Right forelimb (tissue), 1 donor: ENCODE measurements around the gene DENND5B.
A peak's percentile ranks its signal among the peaks of the same experiment; 100 is the strongest.
"Not testable (repeated sequence)": the region's sequence is repeated elsewhere in the genome, so short reads cannot be mapped to it uniquely, and the experiment has no call there.

Source experiments
- DNase-seq: peaks from one replicate; pipeline ENCODE4 v3.0.0-alpha.2; 2018

DENND5B gene

DNA sequence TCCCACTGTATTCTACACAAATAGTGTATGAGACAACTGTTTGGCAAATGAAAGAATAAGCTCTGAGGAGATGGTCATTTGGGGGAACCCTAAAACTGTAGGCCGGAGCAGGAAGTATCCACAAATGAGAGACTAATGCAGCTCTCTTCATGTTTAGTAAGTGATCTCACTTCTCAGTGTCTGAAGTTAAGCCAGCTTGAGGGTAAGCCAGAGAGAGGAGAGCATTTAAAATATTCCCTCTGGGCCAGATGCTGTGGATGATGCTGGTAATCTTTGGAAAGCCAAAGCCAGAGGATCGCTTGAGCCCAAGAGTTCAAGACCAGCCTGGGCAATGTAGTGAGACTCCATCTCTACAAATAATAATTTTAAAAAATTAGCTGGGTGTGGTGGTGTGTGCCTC, 134.4 kb downstream of the DENND5B start:
- no peak for DNase-seq

DNA sequence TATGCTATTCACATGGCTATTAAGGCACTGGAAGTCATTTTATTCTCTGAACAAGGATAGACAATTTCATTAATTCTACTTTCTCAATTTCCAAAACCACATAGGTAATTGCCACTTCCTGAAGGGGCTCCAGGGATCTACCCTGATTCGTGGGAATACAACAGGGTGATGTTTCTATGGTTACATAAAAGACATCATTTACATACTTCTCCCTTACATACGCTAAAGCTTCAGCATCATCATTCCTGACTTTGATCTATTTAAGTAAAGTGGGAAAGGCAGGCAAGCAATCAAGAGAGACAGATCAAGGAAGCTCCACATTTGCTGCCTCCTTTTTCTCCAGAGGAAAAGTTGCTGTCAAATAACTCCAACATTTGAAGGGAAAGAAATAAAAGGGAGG, 146.2 kb downstream of the DENND5B start:
- no peak for DNase-seq

GRCh38 chr12:31440586-31440985, 150.3 kb downstream of the DENND5B start:
- DNase-seq, result no peak

DNA sequence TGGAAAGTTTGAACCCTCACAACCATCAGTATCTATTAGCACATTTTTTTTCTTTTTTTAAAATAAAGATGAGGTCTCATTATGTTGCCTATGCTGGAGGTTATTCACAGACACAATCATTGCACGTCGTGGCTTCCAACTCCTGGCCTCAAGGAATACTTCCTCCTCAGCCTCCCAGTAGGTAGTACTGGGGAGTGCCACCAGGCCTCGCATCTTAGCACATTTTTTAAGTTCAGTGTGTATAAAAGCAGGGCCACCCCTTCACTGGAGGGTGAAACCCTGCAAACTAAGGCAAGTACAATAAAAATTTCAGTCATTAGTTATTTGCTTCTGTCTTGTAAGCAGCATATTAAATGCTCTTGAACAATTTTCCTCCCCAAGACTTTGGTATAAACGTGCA, 150.8 kb downstream of the DENND5B start:
- no peak for DNase-seq

GRCh38 chr12:31431721-31432240, 159.2 kb downstream of the DENND5B start:
- DNase-seq, result no peak

DNA sequence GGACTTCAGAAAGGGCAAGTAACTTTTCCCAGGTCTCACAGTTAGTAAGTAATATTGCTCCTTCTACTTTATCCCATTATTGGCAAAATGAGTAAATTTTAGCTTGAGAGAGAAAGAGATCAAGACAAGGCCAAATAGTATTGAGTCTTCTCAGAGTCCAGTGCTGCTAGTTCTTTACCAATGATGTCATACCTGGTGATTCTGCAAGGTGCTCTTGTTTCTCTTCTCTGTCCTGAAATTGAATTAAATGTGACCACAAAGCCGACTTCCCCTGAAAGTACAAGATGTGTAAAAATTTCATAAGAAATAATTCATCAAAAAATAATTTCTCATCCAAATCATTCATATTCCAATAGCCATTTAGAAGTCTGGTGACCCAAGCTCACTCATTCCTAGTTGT, 167.5 kb downstream of the DENND5B start:
- no peak for DNase-seq

DNA sequence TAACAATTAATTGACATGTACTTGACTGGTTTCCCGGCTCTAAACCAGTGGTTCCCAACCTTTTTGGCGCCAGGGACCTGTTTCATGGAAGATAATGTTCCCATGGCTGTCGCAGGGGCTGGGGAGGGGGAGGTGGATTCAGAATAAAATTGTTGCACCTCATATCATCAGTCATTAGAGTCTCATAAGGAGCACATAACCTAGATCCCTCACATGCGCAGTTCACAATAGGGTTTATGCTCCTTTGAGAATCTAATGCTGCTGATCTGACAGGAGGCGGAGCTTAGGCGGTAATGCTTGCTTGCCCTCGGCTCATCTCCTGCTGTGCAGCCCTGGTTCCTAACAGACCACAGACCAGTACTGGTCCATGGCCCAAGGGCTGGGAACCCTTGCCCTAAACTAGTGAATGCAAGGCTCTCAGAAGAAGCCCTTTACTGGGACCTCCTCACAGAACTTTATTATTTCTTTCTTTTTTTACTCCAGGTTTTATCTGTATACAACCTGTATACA, 178.6 kb downstream of the DENND5B start:
- DNase-seq, result no peak

- no peak for DNase-seq
These were observed 182.2 kb downstream of the DENND5B start for GRCh38 chr12:31408763-31409162.

DNA sequence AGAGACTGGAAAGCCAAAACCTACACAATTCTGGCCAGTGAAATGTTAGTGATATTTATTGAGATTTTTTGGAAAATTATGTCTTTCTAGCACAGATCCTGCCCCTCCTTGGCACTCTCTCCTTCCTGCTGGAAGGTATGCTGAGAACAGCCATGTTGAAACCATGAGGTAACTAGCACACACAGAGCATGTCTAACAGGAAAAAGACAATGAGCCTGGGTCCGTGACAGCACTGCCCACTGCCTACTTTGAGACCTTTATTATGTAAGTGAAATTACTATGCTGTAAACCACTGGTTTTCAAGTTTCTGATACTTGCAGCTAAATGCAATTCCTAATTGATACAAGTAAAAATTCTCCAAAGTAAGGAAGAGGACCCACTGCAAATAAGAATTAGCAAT, 183.4 kb downstream of the DENND5B start:
- no peak for DNase-seq

DNA sequence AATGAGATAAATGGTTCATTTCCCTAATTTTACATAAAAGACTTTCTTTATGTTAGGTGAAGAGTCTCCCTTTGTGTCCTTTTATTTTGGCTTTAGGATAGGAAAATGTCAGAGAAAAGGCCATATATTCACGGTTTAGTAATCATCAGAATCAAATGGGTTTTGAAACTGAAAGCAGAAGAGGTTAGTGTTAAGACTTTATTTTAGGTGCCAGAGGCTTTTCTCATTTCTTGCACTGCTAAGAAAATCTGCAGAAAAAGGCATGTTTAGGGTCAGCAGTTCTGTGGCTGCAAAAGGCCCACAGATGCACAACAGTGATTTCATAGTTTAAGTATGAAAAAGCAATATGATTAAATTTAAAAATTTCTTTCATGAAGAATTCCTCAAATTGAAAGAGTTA, 184.6 kb downstream of the DENND5B start:
- DNase-seq, result no peak

GRCh38 chr12:31405021-31405420, 185.9 kb downstream of the DENND5B start:
- no peak for DNase-seq

- DNase-seq, result peak; percentile 73
These were observed 187.8 kb downstream of the DENND5B start for GRCh38 chr12:31403099-31403607.

DNA sequence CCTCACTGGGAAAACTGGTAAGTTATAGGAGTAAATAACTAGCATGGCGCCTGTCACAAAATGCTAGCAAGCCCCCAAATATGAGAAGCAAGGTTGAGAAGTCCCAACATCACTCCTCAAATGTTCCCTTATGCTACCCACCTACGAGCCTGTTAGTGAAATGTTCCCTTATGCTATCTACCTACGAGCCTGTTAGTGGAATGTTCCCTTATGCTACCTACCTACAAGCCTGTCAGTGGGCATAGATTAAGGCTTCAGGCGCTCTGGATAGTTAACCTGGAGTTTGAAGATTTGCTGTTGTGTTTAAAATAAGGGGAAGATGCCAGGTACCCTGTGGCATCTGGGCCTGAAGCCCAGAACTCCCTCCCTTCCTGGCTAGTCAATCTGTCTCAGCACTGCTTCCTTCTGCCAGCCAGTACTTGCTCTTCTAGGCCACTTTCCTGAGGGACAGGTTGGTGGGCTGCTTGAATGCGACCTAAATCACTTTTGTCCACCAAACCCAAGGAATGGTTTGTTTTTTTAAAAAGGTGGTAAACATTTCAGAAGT, 197.9 kb downstream of the DENND5B start:
- no peak for DNase-seq

DNA sequence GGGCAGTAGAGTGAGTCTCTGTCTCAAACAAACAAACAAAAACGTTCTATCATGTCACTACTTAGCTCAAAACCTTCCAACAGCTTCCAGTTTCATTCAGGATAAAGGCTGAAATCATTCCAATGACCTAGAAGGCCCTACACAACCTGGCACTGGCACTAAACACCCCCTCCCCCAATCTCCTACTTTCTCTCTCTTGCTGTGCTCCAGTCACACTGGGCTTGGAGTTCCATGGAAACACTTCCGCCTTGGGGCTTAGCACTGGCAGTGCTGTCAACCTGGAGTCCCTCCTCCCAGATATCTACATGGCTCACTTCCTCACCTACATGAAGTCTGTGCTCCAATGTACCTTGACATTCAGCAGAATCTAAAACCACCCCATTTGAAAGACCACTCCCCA, 199.9 kb downstream of the DENND5B start:
- DNase-seq, result no peak

GRCh38 chr12:31388713-31389112, 202.2 kb downstream of the DENND5B start:
- DNase-seq, result no peak

DNA sequence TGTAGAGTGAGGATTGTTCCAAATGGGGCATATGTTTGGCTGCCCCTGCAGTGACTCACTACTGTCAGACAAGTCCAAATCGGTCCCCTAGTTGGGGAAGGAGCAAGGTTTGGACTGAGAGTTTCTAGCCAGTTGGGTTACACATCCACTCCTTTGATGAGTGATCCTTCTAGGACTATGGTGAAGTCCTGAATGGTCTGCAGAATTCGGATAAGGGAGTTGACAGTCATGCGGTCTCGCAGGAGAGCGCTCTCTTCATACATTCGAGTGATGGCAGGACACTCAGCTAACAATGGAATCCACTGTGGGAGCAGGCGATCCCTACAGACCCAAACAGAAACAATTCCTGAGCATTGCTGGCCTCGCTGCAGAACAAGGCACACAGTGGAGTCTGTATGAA, 203.5 kb downstream of the DENND5B start:
- no peak for DNase-seq

DNA sequence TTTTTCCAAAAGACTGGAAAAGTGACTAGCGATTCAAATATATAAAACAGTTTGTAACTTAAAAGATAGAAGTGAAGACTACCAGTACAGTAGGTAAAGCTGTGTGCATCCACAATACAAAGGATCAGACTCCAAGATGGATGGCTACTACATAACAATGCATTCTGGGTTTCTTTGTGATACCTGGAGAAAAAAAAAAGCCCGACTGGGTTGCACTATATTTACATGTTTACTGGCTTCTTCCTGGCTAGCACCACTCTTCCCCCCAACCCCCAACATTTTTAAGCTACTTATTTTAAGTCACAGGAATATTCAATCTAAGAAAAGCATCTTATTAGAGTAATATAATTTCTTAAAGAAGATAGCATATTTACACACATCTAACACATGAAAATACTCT, 203.9 kb downstream of the DENND5B start:
- no peak for DNase-seq

- DNase-seq, result no peak
These were observed 204.6 kb downstream of the DENND5B start for GRCh38 chr12:31386364-31386777.

GRCh38 chr12:31377210-31377609, 213.7 kb downstream of the DENND5B start:
- DNase-seq, result not testable (repeated sequence)

DNA sequence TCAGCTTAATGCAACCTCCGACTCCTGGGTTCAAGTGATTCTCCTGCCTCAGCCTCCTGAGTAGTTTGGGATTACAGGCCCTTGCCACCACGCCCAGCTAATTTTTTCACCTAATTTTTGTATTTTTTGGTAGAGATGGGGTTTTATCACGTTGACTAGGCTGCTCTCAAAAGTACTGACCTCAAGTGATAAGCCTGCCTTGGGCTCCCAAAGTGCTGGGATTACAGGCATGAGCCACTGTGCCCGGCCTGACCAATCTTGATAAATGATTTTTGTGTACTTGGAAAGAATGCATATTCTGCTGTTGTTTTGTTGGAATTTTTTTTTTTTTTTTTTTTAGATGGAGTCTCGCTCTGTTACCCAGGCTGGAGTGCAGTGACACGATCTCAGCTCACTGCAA, 215.5 kb downstream of the DENND5B start:
- not testable (repeated sequence) for DNase-seq

- no peak for DNase-seq
These were observed 219.7 kb downstream of the DENND5B start for GRCh38 chr12:31371256-31371620.

DNA sequence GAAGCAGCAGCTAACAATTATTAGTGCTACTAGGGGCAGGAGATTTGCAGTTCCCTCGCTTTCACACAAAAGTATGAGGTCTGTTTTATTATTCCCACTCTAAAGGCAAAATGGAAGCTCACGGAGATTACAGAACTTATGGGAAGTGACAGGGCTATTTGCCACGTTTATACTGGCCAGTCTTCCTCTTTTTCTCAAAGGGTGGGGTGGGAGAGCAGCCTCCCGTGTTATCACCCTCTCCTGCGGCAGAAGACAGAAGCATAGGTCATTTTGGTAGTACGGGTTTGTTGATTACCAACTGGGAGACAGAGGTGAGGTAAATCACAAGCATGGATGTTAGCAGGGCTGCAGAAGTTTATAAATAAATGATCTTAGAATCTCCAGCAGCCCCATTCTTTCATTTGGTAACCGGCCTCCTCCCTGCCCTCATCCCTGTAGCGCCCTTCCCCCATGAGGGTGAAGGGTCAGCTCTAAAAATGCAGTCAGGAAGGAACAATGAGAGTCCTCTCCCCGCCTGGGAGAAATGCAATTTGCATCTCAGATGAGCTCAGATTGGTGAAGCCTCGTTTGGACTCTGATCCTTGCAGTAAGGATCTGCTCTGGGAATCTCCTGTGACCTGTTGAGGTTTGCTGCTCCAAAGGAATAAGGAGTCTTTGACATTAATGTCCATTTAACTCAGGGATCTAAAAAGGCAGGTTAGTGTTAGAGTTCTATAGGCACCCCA, 220.2 kb downstream of the DENND5B start:
- peak; percentile 47 for DNase-seq

DNA sequence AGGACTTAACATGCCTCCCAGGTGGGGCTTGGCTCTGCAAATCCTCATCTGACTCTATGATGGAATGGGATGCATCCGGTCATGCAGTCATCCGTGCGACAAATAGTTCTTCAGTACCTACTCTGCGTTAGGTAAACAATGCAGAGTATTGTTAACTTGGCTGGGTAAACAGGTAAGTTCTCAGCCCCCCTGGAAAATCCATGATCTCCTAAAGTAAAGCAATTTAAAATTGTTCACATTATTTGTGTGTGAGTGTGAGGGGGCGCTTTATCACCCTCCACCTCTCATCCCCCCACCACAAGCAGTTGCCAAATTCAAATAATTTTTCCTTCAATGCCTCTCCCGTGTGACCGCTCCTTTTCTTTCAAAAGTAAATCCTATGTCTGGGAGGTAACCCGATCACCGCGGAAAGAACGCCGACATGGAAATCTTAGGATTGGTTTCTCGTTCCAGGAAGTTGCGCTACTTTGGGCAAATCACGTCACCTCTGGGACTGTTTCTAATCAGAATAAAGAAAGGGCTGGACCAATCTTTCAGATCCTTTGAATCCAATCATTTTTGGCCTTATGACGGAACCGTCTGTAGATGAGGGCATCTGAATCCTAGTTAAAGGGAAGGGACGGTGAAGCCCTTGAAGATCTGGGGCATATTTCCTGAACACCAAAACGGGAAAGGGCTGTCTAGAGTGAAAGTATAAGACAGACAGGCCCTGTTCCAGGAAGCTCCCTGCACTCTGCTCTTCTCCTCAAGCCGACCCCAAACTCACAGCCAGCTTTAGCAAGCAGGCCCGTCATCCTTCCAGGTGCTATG, 221.0 kb downstream of the DENND5B start:
- peak; percentile 79 for DNase-seq
